Activated naive CD8-positive, alpha-beta T cell treated with anti-CD3 and anti-CD28 coated beads for 36 hours (primary cell): Measurements from ENCODE around the gene TMX2. TPM values are rescaled to one million over a fixed set of nuclear protein-coding genes. Genes with fewer than 3 reads are reported as not detected.
A peak's percentile ranks its signal among the peaks of the same experiment; 100 is the strongest.

ENCODE experiments used
- DNase-seq: peaks from one replicate; pipeline ENCODE4 v3.0.0; 2021
- H3K27ac Mint-ChIP-seq: one replicate; pipeline ENCODE4 v1.8.0; 2022; ENCODE audit warnings: mild to moderate bottlenecking, moderate library complexity, mixed read lengths
- H3K27me3 Mint-ChIP-seq: one replicate; pipeline ENCODE4 v1.8.0; 2022; ENCODE audit warnings: mild to moderate bottlenecking, mixed read lengths
- H3K36me3 Mint-ChIP-seq: one replicate; pipeline ENCODE4 v1.8.0; 2021; ENCODE audit warnings: mild to moderate bottlenecking, mixed read lengths
- H3K4me1 Mint-ChIP-seq: one replicate; pipeline ENCODE4 v1.8.0; 2021; ENCODE audit warnings: mixed read lengths
- H3K4me3 Mint-ChIP-seq: one replicate; pipeline ENCODE4 v1.8.0; 2022; ENCODE audit warnings: mild to moderate bottlenecking, moderate library complexity, mixed read lengths
- H3K9me3 Mint-ChIP-seq: one replicate; pipeline ENCODE4 v1.8.0; 2022; ENCODE audit warnings: mixed read lengths
- total RNA-seq, 2 experiments: library from RNA; stranded (reverse); gene quantifications; one replicate each; pipeline ENCODE4 v1.2.3, GENCODE V29; 2021

TMX2 gene
- total RNA-seq, 2 experiments from 2014 or later: 94.9 to 99.1 TPM

DNA sequence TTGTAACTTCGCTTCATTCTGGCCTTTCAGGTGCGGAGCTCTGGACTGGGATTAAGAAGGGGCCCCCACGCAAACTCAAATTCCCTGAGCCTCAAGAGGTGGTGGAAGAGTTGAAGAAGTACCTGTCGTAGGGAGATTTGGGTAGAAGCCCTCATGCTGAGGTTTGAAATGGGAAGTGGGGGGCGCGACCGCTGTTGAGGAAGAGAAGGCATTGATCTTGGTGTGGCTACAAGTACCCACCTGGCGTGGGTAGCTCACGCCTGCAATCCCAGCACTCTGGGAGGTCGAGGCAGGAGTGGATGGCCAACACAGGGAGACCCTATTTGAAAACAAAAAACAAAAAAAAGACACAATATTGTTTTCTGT is 29.7 kb downstream of the TMX2 start:
- Mint-ChIP-seq H3K27ac (peak overlapping the region; percentile 99), H3K36me3 (peaks cover 52% of the 10 kb centered on the region), H3K4me3 (peak overlapping the region; percentile 99), H3K27me3 (no peaks in the 10 kb centered on the region), H3K4me1 (peaks cover 40% of the 10 kb centered on the region), H3K9me3 (no peaks in the 10 kb centered on the region)
- DNase-seq: no peak

DNA sequence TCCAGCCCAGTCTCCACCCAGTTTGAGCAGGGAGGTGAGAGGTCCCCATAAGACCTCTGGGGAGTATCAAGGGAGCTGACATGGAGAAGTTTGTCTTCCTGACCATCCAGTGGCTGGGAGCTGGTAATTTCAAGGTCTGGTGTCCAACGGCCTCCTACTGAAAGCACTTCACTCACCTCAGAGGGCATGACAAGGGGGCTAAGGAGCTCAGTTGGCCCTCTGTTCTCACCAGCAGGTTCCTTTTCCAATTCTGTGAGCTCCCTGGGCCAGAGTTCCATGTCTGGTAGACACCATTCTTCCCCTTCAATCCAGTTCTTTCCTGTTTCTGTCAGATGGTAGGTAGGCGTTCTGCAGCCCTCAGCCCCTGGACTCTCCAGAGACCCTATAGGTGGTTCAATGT is 32.0 kb downstream of the TMX2 start:
- Mint-ChIP-seq H3K27ac (peak overlapping the region; percentile 68), H3K9me3 (no peaks in the 10 kb centered on the region), H3K4me3 (no peak overlapping the region), H3K27me3 (no peaks in the 10 kb centered on the region), H3K4me1 (peaks cover 47% of the 10 kb centered on the region), H3K36me3 (peaks cover 59% of the 10 kb centered on the region)
- no peak for DNase-seq

DNA sequence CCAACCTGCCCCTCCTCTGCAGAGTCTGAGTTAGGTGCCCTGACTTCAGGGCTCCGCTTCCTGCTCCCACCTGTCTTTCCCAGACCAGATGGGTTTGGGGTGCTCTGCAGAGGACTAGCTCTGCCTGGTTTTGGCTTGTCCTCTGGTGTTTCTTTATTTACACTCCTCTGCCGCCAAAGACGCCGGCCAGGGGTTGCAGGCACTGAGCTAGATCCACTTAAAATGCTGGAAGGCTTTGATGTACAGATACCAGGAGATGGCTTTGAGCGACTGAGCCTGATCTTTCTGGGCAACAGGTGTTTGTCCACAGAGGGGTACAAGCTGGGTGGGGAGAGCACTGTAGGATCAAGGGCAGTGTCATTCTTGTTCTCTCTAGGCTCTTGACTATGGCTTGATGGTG is 32.8 kb downstream of the TMX2 start:
- Mint-ChIP-seq H3K4me1 (peaks cover 45% of the 10 kb centered on the region), H3K4me3 (no peak overlapping the region), H3K9me3 (no peaks in the 10 kb centered on the region), H3K27me3 (no peaks in the 10 kb centered on the region), H3K36me3 (peaks cover 55% of the 10 kb centered on the region), H3K27ac (peak overlapping the region; percentile 68)
- DNase-seq: no peak

DNA sequence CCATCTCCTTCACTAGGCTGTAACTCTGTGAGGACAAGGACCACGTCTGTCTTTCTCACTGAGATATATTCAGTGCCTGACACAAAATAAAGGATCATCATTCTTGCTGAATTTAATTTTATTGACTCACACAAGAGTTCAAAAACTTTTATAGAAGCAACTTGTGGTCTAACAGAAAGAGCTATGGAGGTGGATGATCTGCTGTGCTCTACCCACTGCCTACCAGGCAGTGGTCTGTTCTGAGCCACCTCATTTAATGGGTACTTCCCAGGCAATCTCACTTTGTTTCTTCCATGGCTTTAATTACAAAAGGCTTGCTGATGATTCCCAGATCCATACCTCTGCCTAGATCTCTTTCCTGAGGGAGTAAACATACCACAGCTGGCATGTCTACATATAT is 34.5 kb downstream of the TMX2 start:
- Mint-ChIP-seq H3K4me1 (peaks cover 44% of the 10 kb centered on the region), H3K4me3 (no peak overlapping the region)

DNA sequence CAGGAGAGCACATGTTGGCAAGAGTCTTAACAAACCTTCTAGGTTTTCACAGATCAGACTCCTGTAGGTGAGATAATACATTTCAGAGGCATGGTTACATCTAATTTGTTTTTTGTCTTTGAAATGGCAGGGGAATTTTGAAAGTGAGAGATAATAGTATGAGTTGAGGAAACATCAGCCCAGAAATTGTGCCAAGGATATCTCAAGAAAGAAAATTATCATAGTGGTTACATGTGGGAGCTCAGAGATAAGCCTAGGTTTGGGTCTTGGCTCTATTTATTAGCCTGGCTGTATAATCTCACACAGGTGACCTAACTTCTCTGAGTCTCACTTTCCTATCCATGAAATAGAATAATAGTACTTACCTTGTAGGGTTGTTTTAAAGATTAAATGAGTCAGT is 38.8 kb downstream of the TMX2 start:
- no peak overlapping the region for H3K4me3 Mint-ChIP-seq
- H3K27me3 Mint-ChIP-seq: no peaks in the 10 kb centered on the region
- H3K36me3 Mint-ChIP-seq: peaks cover 11% of the 10 kb centered on the region

More for the DNA sequence above, 34.5 kb downstream of the TMX2 start:
- no peak for DNase-seq
- peak overlapping the region; percentile 76 for H3K27ac Mint-ChIP-seq
- peaks cover 44% of the 10 kb centered on the region for H3K36me3 Mint-ChIP-seq
- no peaks in the 10 kb centered on the region for H3K27me3 Mint-ChIP-seq
- no peaks in the 10 kb centered on the region for H3K9me3 Mint-ChIP-seq

DNA sequence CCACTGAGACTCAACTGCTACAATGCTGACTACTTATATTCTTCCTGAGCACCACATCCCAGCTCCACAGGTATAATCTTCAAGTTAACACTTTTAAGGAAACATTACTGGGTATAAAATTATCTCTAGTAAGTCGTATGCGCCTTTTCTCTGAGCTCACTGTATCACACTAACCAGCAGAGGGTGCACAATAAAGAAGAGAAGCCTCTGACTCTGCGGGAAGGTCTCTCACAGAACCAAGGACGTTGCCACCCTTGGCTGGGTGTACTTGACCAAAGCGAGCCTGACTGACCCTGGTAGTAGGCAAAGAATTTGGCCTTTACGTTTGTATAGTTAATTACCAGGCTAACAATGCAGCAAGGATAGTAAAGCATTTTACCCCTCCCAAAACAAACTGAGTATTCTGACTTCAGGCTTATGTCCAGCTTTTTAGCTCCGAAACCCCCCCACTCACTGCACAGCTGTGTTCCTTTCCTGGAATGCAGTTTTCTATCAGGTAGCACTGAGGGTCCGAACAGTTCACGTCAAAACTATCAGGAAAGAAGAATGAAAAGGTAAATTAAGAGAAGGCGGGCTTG is 39.4 kb downstream of the TMX2 start, which contains the start of gene BTBD18:
Gene BTBD18 (minus strand): TSS at position 144 of the 578 bp plus-strand sequence. CDS start 631 bp downstream, outside the sequence.
- H3K27ac Mint-ChIP-seq: peak within 1 kb of the TSS; percentile 65
- H3K36me3 Mint-ChIP-seq: peaks cover 7% of the 10 kb centered on the region
- no peak for DNase-seq
- H3K4me1 Mint-ChIP-seq: peaks cover 14% of the 10 kb centered on the region
- no peaks in the 10 kb centered on the region for H3K27me3 Mint-ChIP-seq
- no peak within 1 kb of the TSS for H3K4me3 Mint-ChIP-seq
- H3K9me3 Mint-ChIP-seq: no peaks in the 10 kb centered on the region

More for the DNA sequence above, 38.8 kb downstream of the TMX2 start:
- DNase-seq: no peak
- peak overlapping the region; percentile 35 for H3K27ac Mint-ChIP-seq
- H3K4me1 Mint-ChIP-seq: peaks cover 17% of the 10 kb centered on the region
- no peaks in the 10 kb centered on the region for H3K9me3 Mint-ChIP-seq

DNA sequence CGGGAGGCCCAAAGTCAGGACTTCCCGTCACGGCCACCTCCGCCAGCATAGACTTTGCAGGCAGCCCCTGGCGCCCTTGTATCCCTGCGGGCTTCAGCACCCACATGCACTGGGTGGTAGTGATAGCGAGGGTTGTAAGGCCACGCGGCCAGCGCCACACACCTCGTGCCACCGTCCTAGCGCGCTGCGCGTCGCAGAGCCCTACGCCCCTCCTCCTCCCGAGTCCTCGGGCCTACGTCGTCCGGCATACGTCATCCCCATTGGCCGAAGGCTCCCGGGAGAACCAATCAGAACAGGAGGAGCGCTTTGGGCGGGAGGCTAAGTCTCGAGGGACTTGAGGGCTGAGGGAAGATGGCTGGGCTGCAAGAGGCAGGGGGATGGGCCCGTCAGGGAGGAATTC is 40.6 kb downstream of the TMX2 start:
- DNase-seq: no peak
- Mint-ChIP-seq H3K9me3 (no peaks in the 10 kb centered on the region), H3K36me3 (peaks cover 3% of the 10 kb centered on the region), H3K4me3 (no peak overlapping the region), H3K27ac (no peak overlapping the region), H3K27me3 (no peaks in the 10 kb centered on the region), H3K4me1 (peaks cover 9% of the 10 kb centered on the region)

DNA sequence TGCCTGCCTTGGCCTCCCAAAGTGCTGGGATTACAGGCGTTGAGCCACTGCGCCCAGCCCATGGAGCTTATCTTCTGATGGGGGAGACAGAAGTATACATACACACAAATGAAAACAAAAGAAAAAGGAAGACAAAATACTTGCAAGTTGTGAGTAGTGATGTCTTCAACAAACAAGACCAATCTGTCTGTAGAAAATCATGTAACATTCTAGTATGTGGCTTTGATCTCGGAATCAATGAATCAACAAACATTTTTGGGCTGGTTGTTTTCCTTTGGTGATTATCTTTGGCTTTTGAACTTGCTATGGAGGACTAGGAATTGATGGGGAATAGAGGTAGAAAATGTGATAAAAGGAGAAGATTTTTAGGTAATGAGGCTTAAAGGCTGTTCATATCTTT is 45.8 kb downstream of the TMX2 start:
- H3K27me3 Mint-ChIP-seq: no peaks in the 10 kb centered on the region
- peaks cover 13% of the 10 kb centered on the region for H3K4me1 Mint-ChIP-seq
- no peak overlapping the region for H3K4me3 Mint-ChIP-seq
- no peaks in the 10 kb centered on the region for H3K9me3 Mint-ChIP-seq
- H3K27ac Mint-ChIP-seq: peak overlapping the region; percentile 4
- H3K36me3 Mint-ChIP-seq: peaks cover 4% of the 10 kb centered on the region
- no peak for DNase-seq

DNA sequence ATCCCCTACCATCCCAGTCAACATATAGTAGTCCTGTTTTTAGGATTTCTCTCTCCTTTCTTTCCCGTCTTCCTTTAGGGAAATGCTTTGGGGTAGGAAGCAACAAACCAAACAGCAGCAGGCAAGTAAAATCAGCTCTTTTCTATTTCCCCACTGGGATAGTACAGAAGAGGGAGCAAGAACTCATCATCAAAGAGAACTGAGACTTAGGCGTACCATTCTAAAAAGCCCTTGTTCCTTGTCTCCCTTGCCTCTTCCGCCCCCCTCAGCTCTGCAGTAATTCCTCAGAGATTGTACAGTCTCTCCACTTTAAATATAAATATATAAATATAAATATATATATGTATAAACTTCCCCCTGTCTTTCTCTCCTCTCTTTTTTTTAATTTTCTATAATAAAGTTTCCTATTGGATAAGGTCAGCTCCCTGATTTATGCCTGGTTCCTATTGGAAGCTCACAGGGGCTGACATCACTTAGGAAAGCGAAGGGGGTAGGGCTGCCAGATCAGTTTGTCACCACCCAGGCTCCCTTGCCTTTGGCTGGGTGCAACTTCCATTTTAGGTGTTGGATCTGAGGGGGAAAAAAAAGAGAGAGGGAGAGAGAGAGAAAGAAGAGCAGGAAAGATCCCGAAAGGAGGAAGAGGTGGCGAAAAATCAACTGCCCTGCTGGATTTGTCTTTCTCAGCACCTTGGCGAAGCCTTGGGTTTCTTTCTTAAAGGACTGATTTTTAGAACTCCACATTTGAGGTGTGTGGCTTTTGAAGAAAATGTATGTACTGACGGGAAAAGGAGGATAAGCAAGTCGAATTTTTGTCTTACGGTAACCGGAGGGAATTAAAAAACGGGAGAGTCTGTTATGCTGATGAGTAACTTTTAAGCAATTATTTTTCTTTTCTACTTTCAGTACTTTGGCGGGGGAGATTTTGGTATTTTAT is 49.2 kb downstream of the TMX2 start, which contains the start of gene CTNND1:
Gene CTNND1 (plus strand): TSS at position 502 of the 934 bp plus-strand sequence. CDS start 29,677 bp downstream, outside the sequence.
- H3K36me3 Mint-ChIP-seq: peaks cover 4% of the 10 kb centered on the region
- H3K4me3 Mint-ChIP-seq: peak within 1 kb of the TSS; percentile 81
- H3K27me3 Mint-ChIP-seq: no peaks in the 10 kb centered on the region
- no peaks in the 10 kb centered on the region for H3K9me3 Mint-ChIP-seq
- no peak for DNase-seq
- H3K4me1 Mint-ChIP-seq: peaks cover 25% of the 10 kb centered on the region
- H3K27ac Mint-ChIP-seq: no peak within 1 kb of the TSS

DNA sequence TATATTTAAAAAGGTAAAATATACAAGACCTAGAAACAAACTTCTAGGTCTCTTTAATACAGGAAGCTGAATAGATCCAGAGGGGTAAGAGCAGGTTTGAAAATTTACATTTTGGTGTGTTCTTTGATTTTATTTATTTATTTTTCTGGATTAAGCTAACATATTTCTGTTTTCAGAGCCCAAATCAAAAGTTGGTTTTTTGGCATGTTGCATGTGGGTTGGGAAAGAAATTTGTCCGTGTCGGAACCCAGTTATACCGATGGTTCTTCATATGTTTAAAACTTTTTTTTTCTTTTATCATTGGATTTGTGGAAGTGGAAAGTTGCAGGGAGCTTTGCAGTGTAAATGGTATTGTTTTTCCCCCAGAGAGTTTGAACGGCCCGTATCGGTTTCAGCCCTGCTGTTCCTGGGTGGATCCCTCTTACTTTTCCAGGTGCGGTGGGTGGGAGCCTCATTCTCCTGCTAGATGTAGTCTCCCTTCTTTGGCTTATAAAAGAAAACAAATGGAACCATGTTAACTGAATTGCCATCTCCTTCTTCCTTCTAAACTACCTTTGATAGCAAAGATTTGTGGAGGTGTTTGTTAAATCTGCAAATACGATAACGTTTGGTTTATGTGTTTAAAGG is 50.0 kb downstream of the TMX2 start:
- peak overlapping the region; percentile 81 for H3K4me3 Mint-ChIP-seq
- H3K27ac Mint-ChIP-seq: no peak overlapping the region
- H3K27me3 Mint-ChIP-seq: no peaks in the 10 kb centered on the region
- H3K4me1 Mint-ChIP-seq: peaks cover 25% of the 10 kb centered on the region
- no peak for DNase-seq
- no peaks in the 10 kb centered on the region for H3K9me3 Mint-ChIP-seq
- peaks cover 4% of the 10 kb centered on the region for H3K36me3 Mint-ChIP-seq

DNA sequence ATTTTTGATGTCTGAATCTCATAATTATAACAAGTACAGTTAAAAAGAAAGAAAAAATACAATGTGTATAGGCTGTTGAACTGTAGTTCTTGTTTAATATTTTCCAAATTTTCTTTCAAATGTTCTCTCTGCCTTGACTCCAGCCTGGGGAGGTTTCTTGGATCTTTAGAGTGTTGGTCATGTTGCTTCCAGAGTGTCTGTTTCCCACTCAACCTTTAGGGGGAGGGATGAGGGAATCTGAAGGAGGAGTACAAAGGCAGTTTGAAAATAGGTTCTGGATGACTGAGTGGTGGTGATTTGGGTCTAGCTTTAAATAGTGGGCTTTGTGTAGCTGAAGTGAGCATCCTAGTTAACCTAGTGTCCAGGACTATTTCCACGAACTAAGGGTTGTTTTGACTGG is 51.2 kb downstream of the TMX2 start:
- Mint-ChIP-seq H3K27ac (no peak overlapping the region), H3K27me3 (no peaks in the 10 kb centered on the region), H3K4me1 (peaks cover 23% of the 10 kb centered on the region), H3K4me3 (no peak overlapping the region), H3K36me3 (peaks cover 4% of the 10 kb centered on the region), H3K9me3 (no peaks in the 10 kb centered on the region)
- DNase-seq: no peak

DNA sequence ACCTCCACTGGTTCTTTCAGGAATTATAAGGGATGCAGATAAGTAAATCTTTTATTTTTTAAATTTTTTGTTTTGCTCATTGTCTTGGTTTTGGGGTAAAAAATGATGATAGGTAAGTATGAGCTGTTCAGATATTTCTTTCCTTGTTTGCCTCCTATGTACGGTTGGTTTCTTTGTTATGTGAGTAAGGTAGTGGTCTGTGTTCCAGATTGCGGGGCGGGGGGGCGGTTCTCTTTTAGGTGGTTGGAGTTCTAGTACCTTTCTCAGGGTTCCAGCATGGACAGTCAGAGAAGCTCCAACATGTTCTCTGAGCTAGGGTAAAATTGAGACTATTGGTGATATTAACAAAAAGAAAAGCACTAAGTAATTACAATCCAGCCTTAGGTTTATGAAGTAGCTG is 51.6 kb downstream of the TMX2 start:
- no peaks in the 10 kb centered on the region for H3K9me3 Mint-ChIP-seq
- DNase-seq: no peak
- peaks cover 4% of the 10 kb centered on the region for H3K36me3 Mint-ChIP-seq
- peak overlapping the region; percentile 4 for H3K4me3 Mint-ChIP-seq
- H3K27ac Mint-ChIP-seq: no peak overlapping the region
- H3K4me1 Mint-ChIP-seq: peaks cover 23% of the 10 kb centered on the region
- H3K27me3 Mint-ChIP-seq: no peaks in the 10 kb centered on the region

DNA sequence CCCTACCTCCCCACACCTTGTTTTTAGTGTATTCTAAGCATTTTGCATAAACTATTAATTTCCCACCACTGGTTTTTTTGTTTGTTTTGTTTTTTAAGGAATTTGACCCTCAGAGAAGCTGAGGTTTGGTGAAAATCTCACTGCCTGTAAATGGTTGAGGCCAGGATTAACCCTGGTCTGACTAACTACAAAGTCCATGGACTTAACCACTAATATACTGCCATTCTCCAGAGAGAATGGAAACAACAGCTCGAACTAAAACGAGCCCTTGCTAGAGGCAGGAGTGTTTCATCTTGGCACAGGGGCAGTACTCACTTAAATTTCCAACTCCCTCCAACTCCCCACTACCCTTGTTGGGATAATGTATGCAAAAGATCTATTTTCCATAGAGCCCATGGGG is 52.2 kb downstream of the TMX2 start:
- Mint-ChIP-seq H3K4me3 (no peak overlapping the region), H3K4me1 (peaks cover 23% of the 10 kb centered on the region), H3K27ac (no peak overlapping the region)

DNA sequence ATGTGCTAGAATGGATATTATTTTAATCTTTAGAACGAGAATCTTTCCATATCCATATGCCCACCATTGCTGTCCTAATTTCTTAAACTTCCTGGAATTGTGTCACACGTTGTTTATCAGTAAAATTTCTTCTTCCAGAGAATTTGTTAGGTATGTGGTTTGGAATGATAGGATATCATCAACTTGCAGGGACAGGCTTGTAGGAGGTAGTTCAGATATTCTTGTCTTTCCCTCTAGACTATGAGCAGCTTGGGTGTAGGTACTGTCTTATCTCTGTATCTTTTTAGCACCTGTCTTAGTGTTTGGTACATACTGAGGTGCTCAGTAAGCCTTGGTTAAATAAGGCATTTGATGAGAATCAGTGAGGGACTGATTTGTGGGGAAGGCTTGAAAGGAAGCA is 52.6 kb downstream of the TMX2 start:
- H3K4me3 Mint-ChIP-seq: no peak overlapping the region
- H3K4me1 Mint-ChIP-seq: peaks cover 21% of the 10 kb centered on the region
- no peak overlapping the region for H3K27ac Mint-ChIP-seq
- H3K9me3 Mint-ChIP-seq: no peaks in the 10 kb centered on the region
- DNase-seq: no peak
- peaks cover 4% of the 10 kb centered on the region for H3K36me3 Mint-ChIP-seq
- H3K27me3 Mint-ChIP-seq: no peaks in the 10 kb centered on the region

More for the DNA sequence above, 52.2 kb downstream of the TMX2 start:
- Mint-ChIP-seq H3K36me3 (peaks cover 4% of the 10 kb centered on the region), H3K9me3 (no peaks in the 10 kb centered on the region), H3K27me3 (no peaks in the 10 kb centered on the region)
- no peak for DNase-seq

DNA sequence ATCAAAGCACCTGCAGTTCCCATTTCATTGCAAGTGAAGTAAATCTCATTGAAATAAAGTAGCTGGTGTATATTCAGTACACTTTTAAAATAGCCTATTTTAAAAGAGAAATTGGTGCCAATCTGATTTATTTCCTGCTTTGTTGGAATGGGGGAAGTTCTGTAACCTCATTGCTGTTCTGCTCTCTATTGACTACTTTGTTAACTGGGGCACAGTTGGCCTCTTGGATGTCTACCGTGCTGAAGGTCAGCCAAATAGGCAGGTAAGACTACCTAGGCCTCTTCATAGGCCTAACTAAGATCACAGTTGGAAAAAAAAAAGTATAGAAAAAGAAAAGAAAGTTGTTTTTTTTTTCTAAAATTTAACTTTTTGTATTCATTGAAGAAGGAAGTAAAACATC is 58.4 kb downstream of the TMX2 start:
- H3K27ac Mint-ChIP-seq: no peak overlapping the region
- H3K4me3 Mint-ChIP-seq: no peak overlapping the region
- H3K9me3 Mint-ChIP-seq: no peaks in the 10 kb centered on the region
- H3K36me3 Mint-ChIP-seq: peaks cover 1% of the 10 kb centered on the region
- no peak for DNase-seq
- no peaks in the 10 kb centered on the region for H3K27me3 Mint-ChIP-seq
- H3K4me1 Mint-ChIP-seq: peaks cover 6% of the 10 kb centered on the region
